Measurements from ENCODE around the gene UBE2L5. TPM values are rescaled to one million over a fixed set of nuclear protein-coding genes. Genes with fewer than 3 reads are reported as not detected.

The UBE2L5 gene
- total and polyA plus RNA-seq, 2 experiments from 2014 or later: 0.06 TPM; not detected in 1

DNA sequence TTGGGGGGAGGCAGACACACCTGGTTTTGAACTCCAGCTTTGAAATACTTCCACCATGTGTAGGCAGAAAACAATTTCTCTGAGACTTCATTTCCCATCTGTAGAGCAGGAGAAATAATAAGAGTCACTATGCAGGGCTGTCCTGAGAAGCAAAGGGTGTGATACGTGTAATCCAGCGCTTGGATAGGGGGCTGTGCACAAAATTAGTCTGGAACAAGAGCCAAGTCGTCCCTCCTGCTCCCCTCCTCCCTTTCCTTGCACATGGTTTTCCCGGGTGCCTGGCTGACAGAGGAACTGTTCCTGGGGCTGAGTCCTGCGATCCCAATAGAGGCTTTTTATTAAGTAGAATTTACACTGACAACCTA, 29.6 kb upstream of the UBE2L5 start:
- TF ChIP-seq, protein P1, sequence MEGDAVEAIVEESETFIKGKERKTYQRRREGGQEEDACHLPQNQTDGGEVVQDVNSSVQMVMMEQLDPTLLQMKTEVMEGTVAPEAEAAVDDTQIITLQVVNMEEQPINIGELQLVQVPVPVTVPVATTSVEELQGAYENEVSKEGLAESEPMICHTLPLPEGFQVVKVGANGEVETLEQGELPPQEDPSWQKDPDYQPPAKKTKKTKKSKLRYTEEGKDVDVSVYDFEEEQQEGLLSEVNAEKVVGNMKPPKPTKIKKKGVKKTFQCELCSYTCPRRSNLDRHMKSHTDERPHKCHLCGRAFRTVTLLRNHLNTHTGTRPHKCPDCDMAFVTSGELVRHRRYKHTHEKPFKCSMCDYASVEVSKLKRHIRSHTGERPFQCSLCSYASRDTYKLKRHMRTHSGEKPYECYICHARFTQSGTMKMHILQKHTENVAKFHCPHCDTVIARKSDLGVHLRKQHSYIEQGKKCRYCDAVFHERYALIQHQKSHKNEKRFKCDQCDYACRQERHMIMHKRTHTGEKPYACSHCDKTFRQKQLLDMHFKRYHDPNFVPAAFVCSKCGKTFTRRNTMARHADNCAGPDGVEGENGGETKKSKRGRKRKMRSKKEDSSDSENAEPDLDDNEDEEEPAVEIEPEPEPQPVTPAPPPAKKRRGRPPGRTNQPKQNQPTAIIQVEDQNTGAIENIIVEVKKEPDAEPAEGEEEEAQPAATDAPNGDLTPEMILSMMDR (IDR thresholded peaks at IDR 0.05; ENCODE audit: low read depth, low read length): no peak
- Histone ChIP-seq H3K4me1 (ENCODE audit: low read depth) (peaks cover 6% of the 10 kb centered on the region), H3K27me3 (no peaks in the 10 kb centered on the region), H3K4me3 (no peak overlapping the region), H3K27ac (no peak overlapping the region), H3K36me3 (no peaks in the 10 kb centered on the region), H3K9me3 (ENCODE audit: low read depth) (no peaks in the 10 kb centered on the region)
- no peak for DNase-seq (ENCODE audit: low read depth in 1 of 2, low spot score in 1 of 2)

DNA sequence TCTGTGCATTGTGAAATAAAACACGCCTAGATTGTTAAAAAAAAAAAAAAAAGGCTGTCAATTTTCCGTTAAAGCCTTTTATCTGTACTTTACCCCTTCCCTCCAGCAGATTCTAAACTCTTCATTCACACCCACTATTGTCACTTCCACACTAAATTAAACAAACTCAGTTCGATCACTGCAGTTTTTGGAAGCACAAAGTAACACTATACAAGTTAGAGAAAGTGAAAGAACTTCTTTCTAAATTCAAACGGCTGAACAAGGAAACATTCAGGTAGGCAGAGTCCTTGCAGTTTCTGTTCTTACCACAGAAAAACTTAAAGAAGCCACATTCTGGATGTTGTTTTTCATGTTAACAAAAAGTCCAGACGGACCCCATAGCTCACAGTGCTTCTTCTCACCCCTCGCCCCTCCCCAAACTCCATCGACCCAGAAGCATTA, 27.5 kb upstream of the UBE2L5 start:
- Histone ChIP-seq H3K4me3 (peak overlapping the region; percentile 3), H3K9me3 (ENCODE audit: low read depth) (no peaks in the 10 kb centered on the region), H3K4me1 (ENCODE audit: low read depth) (no peaks in the 10 kb centered on the region), H3K27ac (no peak overlapping the region), H3K36me3 (no peaks in the 10 kb centered on the region), H3K27me3 (no peaks in the 10 kb centered on the region)
- peak in 1 of 2 donors; percentile 20 for DNase-seq (ENCODE audit: low read depth in 1 of 2, low spot score in 1 of 2)
- TF ChIP-seq, protein P1 (IDR thresholded peaks at IDR 0.05; ENCODE audit: low read depth, low read length): no peak

DNA sequence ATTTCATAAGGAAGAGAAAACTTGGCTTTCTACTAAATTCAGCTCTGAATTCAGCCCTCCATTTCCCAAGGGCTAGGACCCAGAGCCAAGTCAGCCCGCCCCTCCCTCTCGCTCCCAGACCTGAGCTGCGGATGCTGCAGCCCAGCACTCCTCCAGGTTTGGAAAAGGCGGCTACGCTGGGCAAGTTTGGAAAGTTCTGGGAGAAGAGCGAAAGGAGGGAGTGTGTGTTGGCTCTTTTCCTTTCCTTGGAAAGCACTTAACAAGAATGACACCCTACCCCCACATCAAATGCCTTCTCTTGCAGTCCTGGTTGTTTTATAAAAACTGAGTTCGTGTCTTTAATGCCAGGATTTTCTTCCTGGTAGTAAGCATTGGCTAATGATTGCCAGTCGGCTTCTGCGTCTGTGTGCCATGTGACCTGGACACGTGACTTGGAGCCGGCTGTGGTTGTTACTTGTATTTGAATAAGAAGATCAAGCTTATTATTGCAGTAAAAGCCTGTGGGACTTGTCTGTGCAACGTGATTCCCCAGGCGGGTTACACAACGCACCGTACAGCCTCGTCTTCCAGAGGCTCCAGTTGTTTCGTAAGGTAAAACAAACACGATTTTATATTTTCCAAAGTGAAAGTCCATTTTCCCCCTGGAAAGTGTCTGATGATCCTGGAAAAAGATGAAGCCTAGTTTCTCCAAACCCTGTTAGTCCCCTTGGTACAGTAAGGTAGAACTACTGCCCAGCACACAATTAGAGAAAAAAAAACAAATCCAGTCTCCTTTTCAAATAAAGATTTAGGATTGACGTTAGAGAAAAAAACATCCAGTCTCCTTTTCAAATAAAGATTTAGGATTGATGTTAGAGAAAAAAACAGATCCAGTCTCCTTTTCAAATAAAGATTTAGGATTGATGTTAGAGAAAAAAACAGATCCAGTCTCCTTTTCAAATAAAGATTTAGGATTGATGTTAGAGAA, 26.8 kb upstream of the UBE2L5 start:
- no peaks in the 10 kb centered on the region for H3K36me3 ChIP-seq
- peak overlapping the region; percentile 3 for H3K4me3 ChIP-seq
- DNase-seq (ENCODE audit: low read depth in 1 of 2, low spot score in 1 of 2): peak; percentile 28 to 98
- H3K9me3 ChIP-seq (ENCODE audit: low read depth): no peaks in the 10 kb centered on the region
- TF ChIP-seq, protein P1 (IDR thresholded peaks at IDR 0.05; ENCODE audit: low read depth, low read length): no peak
- no peak overlapping the region for H3K27ac ChIP-seq
- no peaks in the 10 kb centered on the region for H3K27me3 ChIP-seq
- no peaks in the 10 kb centered on the region for H3K4me1 ChIP-seq (ENCODE audit: low read depth)

DNA sequence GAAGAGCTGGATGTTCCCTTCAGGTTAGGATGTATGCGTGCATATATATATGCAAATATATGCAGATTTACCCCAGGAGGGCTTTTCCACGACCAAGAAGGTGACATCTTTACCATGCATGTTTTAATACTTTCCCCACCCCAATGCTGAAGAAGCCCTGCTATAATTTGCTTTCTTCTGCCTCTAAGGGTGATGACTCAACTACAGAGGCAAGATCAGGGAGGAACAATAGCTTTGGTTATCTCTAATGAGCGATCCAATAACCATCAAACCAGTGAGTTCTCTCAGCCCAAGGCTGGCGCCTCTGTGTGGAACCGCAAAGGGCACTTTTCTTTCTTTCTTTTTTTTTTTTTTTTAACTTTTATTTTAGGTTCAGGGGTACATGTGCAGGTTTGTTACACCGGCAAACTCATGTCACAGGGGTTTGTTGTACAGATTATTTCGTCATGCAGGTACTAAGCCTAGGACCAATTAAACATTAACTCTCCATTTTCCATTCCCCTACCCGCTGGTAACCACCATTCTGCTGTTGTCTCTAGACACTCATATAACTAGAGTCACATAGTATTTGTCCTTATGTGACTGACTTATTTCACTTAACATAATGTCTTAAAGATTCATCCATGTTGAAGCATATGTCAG, 25.7 kb upstream of the UBE2L5 start:
- Histone ChIP-seq H3K9me3 (ENCODE audit: low read depth) (no peaks in the 10 kb centered on the region), H3K36me3 (no peaks in the 10 kb centered on the region), H3K4me3 (no peak overlapping the region), H3K4me1 (ENCODE audit: low read depth) (no peaks in the 10 kb centered on the region), H3K27me3 (no peaks in the 10 kb centered on the region), H3K27ac (no peak overlapping the region)
- DNase-seq (ENCODE audit: low read depth in 1 of 2, low spot score in 1 of 2): peak in 1 of 2 donors; percentile 36
- TF ChIP-seq, protein P1 (IDR thresholded peaks at IDR 0.05; ENCODE audit: low read depth, low read length): no peak

DNA sequence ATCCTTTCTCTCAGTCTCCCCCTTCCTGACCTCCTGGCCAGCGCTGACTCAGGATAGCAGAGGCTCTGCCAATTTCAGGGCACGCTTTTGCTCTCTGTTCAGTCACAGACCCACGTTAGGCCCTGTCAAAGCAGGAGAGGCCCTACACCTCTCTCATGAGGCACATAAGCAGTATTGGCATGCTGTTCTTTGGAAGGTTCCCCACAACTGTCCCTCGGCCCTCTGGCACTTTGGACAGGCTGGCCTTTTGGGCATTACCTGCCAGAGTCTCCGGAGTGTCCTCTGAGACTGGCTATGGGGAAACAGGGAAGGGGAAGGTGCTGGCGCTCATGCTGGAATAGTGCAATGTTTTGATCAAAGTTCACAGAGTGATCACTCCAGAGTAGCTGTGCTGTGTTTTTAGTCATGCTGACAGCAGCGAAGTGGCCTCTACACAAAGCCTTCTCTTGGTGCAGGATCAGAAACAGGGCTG, 23.7 kb upstream of the UBE2L5 start:
- TF ChIP-seq, protein P1 (IDR thresholded peaks at IDR 0.05; ENCODE audit: low read depth, low read length): no peak
- Histone ChIP-seq H3K27me3 (no peaks in the 10 kb centered on the region), H3K9me3 (ENCODE audit: low read depth) (no peaks in the 10 kb centered on the region), H3K4me3 (no peak overlapping the region), H3K4me1 (ENCODE audit: low read depth) (no peaks in the 10 kb centered on the region), H3K27ac (no peak overlapping the region), H3K36me3 (no peaks in the 10 kb centered on the region)
- DNase-seq (ENCODE audit: low read depth in 1 of 2, low spot score in 1 of 2): peak in 1 of 2 donors; percentile 38
